Breast epithelium (tissue), 4 donors: Measurements from ENCODE around the gene GARIN5A. TPM values are rescaled to one million over a fixed set of nuclear protein-coding genes. Genes with fewer than 3 reads are reported as not detected.

Source experiments
- DNase-seq, 2 donors: peaks; one replicate each; pipeline ENCODE4 v3.0.0-alpha.2; 2019; ENCODE audit warnings: low spot score in 2 of 2
- H3K27ac ChIP-seq, 2 donors: fragments of 200-600 bp; sonication (generic) in 1 of 2; one replicate each; pipeline ENCODE4 v1.5.1; 2016 to 2019; ENCODE audit warnings: mild to moderate bottlenecking in 1 of 2
- H3K27me3 ChIP-seq, 2 donors: fragments of 200-600 bp; sonication (generic) in 1 of 2; one replicate each; pipeline versions ENCODE4 v1.5.1 to v1.6.0; 2017 to 2019; ENCODE audit warnings: control low read depth in 1 of 2, mild to moderate bottlenecking in 1 of 2
- H3K36me3 ChIP-seq: fragments of 200-600 bp; one replicate; pipeline ENCODE4 v1.5.1; 2019
- H3K4me1 ChIP-seq, 2 donors: fragments of 200-600 bp; sonication (generic); one replicate each; pipeline ENCODE4 v1.5.1; 2016 to 2019; ENCODE audit warnings: control low read depth in 1 of 2
- H3K4me3 ChIP-seq, 3 donors: fragments of 200-600 bp; sonication (generic); 1 replicate in 2 of 3; 2 replicates in 1 of 3; pipeline ENCODE4 v1.5.1; 2016 to 2019; ENCODE audit warnings: mild to moderate bottlenecking in 3 of 3, moderate library complexity in 2 of 3
- H3K9me3 ChIP-seq, 2 donors: fragments of 200-600 bp; sonication (generic) in 1 of 2; one replicate each; pipeline ENCODE4 v1.5.1; 2016 to 2019; ENCODE audit warnings: control low read depth in 1 of 2
- POLR2A ChIP-seq: fragments of 450-650 bp; IDR thresholded peaks from one replicate; pipeline ENCODE4 v1.6.1; 2016; ENCODE audit warnings: antibody characterized with exemption, mild to moderate bottlenecking, moderate library complexity
- POLR2AphosphoS5 ChIP-seq, 3 donors: sonication (generic); formaldehyde crosslinking; IDR thresholded peaks; one replicate each; pipeline ENCODE4 v1.6.1; 2017; ENCODE audit warnings: antibody characterized with exemption in 3 of 3
- intact Hi-C: fragments of 100-400 bp; cut with DNase I; formaldehyde crosslinking; loops from one replicate; pipeline ENCODE4 v1.15.1; 2023; ENCODE audit warnings: low total_unique reads
- total RNA-seq, 3 donors: library from RNA; depleted of rRNA; stranded (reverse); fragments of >200 nt; gene quantifications; one replicate each; pipeline ENCODE4 v1.1.0, GENCODE V29; 2016
- TF ChIP-seq, protein P1 (sequence below), 3 donors: fragments of 450-650 bp; IDR thresholded peaks; one replicate each; pipeline ENCODE4 v1.5.1; 2016 to 2017; ENCODE audit warnings: antibody characterized with exemption in 3 of 3, mild to moderate bottlenecking in 3 of 3, moderate library complexity in 3 of 3

The GARIN5A gene
- total RNA-seq, 3 donors from 2014 or later, result 0.98 to 1.3 (median 1.1) TPM

DNA sequence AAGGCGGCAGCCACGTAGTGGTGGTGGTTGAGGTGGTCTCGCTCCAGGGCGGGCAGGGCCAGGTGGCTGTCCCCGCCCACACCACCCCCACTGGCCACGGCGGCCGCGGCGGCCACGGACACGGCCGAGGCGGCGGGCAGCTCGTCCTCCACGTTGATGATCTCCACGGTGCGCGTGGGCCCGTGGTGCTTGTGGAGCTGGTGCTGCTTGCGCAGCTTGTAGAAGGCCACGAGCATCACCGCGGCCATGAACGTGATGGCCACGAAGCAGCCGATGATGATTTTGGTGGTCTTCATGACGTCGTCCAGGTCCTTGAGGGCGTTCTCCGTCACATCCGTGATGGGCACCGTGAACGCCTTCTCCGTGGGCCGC, 41.0 kb upstream of the GARIN5A start:
- Histone ChIP-seq H3K36me3 (no peaks in the 10 kb centered on the region), H3K27ac (no peak overlapping the region), H3K4me1 (no peaks in the 10 kb centered on the region), H3K4me3 (no peak overlapping the region), H3K9me3 (no peaks in the 10 kb centered on the region), H3K27me3 (peaks cover 0 to 26% of the 10 kb centered on the region in 2 donors)
- intact Hi-C loops, result no loop called here
- no peak for DNase-seq
- TF ChIP-seq POLR2A, result no peak
- TF ChIP-seq, protein P1, sequence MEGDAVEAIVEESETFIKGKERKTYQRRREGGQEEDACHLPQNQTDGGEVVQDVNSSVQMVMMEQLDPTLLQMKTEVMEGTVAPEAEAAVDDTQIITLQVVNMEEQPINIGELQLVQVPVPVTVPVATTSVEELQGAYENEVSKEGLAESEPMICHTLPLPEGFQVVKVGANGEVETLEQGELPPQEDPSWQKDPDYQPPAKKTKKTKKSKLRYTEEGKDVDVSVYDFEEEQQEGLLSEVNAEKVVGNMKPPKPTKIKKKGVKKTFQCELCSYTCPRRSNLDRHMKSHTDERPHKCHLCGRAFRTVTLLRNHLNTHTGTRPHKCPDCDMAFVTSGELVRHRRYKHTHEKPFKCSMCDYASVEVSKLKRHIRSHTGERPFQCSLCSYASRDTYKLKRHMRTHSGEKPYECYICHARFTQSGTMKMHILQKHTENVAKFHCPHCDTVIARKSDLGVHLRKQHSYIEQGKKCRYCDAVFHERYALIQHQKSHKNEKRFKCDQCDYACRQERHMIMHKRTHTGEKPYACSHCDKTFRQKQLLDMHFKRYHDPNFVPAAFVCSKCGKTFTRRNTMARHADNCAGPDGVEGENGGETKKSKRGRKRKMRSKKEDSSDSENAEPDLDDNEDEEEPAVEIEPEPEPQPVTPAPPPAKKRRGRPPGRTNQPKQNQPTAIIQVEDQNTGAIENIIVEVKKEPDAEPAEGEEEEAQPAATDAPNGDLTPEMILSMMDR (IDR thresholded peaks at IDR 0.05), result no peak
- TF ChIP-seq POLR2AphosphoS5 (IDR thresholded peaks at IDR 0.05), result no peak

DNA sequence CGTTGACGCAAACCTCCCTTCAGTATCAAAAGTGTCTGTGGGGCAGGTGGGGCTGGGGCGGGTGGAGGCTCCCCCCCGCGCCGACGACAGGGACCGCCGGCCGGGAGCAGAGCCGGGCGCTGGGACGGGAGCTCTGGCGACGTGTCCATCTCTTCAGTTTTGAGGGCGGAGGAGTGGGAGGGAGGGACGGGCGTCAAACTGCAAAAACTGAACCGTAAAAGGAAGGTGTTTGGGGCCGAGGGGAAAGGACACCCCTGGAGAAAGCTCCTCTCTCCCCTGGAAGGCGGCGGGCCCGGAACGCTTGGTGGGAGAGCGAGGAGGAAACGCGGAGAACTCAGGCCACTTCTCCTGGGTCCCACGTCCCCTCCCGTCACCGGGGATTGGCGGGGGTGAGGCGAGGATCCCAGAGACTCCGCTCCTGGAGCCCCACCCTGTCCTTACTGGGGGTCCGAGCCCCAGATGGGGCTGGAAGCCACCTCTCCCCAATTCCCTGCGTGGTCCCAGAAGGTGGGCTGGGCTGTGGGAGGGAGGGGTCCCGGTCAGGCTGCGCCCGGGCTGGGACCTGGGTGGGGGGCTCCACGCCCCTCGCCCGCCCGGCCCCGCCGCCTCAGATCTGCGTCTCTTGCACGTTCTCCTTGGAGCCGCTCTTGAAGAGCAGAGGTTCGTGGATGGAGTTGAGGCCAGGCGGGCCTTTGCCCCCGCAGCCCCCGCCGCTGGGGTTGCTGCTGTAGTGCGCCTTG, 40.5 kb upstream of the GARIN5A start:
- no peaks in the 10 kb centered on the region for H3K9me3 ChIP-seq
- no peaks in the 10 kb centered on the region for H3K4me1 ChIP-seq
- H3K27me3 ChIP-seq, result peaks cover 0 to 26% of the 10 kb centered on the region in 2 donors
- TF ChIP-seq POLR2A, result no peak
- no peak for TF ChIP-seq POLR2AphosphoS5 (IDR thresholded peaks at IDR 0.05)
- TF ChIP-seq, protein P1 (IDR thresholded peaks at IDR 0.05), result no peak
- DNase-seq, result no peak
- H3K4me3 ChIP-seq, result no peak overlapping the region
- H3K36me3 ChIP-seq, result no peaks in the 10 kb centered on the region
- intact Hi-C loops, result no loop called here
- no peak overlapping the region for H3K27ac ChIP-seq

DNA sequence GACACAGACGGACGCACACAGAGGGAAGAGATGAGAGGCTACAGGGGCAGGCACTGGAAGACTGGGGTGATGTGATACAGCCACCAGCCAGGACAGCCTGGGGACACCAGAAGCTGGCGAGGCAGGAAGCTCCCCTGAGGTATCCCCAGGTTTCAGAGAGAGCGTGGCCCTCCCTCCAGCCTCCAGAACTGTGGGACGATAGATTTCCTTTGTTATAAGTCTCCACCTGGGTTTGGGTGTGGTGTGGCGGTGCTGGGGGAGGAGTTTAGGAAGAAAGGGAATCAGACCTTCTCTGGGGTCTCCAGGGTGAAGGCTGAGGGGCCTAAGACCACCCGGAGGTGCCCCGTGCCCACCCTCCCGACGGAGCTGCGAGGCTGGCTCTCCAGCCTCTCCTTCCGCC, 39.8 kb upstream of the GARIN5A start:
- intact Hi-C loops, result no loop called here

GRCh38 chr19:50515168-50515561, 38.5 kb upstream of the GARIN5A start:
- Histone ChIP-seq H3K27me3 (peaks cover 0 to 26% of the 10 kb centered on the region in 2 donors), H3K4me3 (no peak overlapping the region), H3K9me3 (no peaks in the 10 kb centered on the region), H3K4me1 (peaks cover 5 to 6% of the 10 kb centered on the region in 2 donors), H3K27ac (no peak overlapping the region), H3K36me3 (no peaks in the 10 kb centered on the region)
- DNase-seq, result no peak
- TF ChIP-seq, protein P1 (IDR thresholded peaks at IDR 0.05), result no peak
- no peak for TF ChIP-seq POLR2A
- no peak for TF ChIP-seq POLR2AphosphoS5 (IDR thresholded peaks at IDR 0.05)
- intact Hi-C loops, result no loop called here

More for the DNA sequence above, 39.8 kb upstream of the GARIN5A start:
- Histone ChIP-seq H3K27ac (no peak overlapping the region), H3K27me3 (peaks cover 0 to 26% of the 10 kb centered on the region in 2 donors), H3K9me3 (no peaks in the 10 kb centered on the region), H3K36me3 (no peaks in the 10 kb centered on the region), H3K4me3 (no peak overlapping the region), H3K4me1 (no peaks in the 10 kb centered on the region)
- DNase-seq, result no peak
- TF ChIP-seq POLR2AphosphoS5 (IDR thresholded peaks at IDR 0.05) (no peak), POLR2A (no peak)
- TF ChIP-seq, protein P1 (IDR thresholded peaks at IDR 0.05), result no peak

- no peaks in the 10 kb centered on the region for H3K9me3 ChIP-seq
- DNase-seq, result no peak
- intact Hi-C loops, result no loop called here
- H3K4me1 ChIP-seq, result peaks cover 7% of the 10 kb centered on the region in 2 donors
- H3K27ac ChIP-seq, result no peak overlapping the region
- TF ChIP-seq POLR2A (no peak), POLR2AphosphoS5 (IDR thresholded peaks at IDR 0.05) (no peak)
- TF ChIP-seq, protein P1 (IDR thresholded peaks at IDR 0.05), result no peak
- H3K36me3 ChIP-seq, result no peaks in the 10 kb centered on the region
- peaks cover 0 to 26% of the 10 kb centered on the region in 2 donors for H3K27me3 ChIP-seq
- no peak overlapping the region for H3K4me3 ChIP-seq
Measured at GRCh38 chr19:50514346-50515167, 37.9 kb upstream of the GARIN5A start.
